Measurements from ENCODE around the gene ZNF710.

Gene ZNF710

GRCh38 chr15:90040618-90041017 is 39.5 kb downstream of the ZNF710 start:
- DNase-seq, result no peak

- DNase-seq, result no peak
Measured at GRCh38 chr15:90042356-90042755, 41.2 kb downstream of the ZNF710 start.

DNA sequence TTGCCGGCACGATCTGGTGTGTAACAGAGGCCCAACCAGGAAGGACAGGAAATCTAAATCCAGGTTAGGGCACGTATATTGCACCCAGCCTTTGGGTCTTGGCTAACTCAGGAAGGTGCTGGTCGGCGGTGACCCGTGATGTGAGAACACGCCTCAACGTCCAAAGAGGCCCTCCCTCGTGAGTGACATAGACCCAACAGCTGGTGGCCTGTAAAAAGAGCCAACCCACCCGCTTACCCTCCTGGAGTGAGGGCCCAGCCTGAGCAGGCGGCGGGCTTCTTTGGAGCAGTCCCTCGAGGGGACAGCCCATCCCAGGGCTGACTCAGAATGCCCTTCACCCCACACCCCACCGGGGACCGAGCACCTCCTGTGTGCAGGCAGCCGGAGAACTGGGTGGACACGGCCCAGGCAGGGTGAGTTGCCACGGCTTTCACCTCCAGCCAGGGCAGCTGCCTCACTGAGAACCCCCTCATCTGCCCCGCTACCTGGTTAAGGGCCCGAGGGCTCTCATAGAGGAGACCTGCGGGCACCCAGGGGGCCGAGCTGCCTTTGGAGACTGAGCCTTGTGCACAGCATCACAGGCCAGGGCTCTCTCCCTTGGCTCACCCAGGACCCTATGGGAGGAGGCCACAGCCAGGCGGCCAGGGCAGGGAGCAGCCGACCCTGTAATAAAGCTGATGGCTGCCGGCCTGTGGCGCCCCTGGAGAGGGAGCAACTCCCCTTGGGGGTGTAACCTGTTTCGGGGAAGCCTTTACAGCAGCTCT is 41.8 kb downstream of the ZNF710 start:
- no peak for DNase-seq

DNA sequence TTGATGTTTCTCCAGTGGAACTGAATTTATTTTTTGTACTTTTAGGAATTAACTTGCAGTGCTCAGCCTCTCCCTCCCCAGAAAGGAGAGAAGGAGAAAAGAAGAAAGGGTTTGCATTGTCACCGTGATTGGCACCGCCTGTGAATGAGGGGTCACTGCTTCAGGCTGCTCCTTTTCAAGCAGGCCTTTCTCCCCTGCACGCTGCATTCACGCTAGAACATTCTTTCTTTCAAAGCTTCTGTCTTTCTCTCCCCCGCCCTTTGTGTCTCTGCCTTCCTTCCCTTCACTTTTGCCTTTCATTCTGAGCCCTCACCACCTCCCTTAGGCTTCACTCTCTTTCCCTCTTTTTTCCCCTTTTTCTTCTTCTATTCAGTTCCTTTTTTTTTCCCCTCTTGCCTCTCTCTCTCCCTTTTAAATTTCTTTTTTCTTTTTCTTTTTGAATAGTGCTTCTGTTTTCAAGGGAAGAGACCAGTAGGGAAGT is 42.4 kb downstream of the ZNF710 start:
- DNase-seq, result no peak

DNA sequence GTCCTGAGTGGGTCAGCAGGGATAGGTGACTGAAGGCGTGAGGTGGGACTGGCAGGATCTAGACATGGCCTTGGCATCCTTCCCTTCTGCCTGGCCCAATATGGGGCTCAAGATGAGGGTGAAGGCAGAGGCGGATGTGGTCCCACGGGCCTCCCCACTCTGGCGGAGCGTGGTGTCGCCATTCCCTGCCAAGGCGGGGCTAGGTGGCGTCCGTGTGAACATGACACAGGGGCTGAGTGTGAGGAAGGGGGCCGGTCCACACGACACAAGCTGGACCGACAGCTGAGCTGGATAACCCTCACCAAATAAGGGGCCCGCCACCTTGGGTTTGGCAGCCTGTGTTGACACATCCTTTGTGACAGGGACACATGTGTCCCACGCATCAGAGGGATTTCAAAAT is 43.1 kb downstream of the ZNF710 start:
- DNase-seq, result no peak

- DNase-seq, result no peak
Measured at GRCh38 chr15:90044916-90045371, 43.8 kb downstream of the ZNF710 start.

- no peak for DNase-seq
Measured at GRCh38 chr15:90046289-90046688, 45.2 kb downstream of the ZNF710 start.

DNA sequence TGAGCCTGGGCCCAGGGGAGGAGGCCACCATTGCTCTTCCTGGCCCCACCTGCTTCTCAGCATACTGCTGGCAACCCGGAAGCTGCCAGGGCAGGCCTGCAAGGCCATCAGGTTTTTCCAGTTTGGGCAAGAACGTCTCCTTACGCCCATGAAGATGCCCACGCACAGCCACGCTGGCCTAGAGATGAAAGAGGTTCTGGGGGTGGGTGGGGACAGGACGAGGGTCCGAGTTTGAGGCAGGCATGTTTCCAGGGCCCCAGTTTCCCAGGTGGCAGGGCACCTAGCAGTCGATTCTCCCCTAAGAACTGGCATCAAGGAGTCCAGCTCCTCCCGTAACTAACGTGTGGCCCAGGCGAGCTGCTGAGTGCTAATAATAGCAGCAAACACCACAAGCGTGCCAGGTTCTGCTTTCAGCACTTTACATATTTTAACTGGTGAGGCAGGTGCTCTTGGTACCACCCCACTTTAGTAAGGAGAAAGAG is 45.8 kb downstream of the ZNF710 start:
- no peak for DNase-seq

GRCh38 chr15:90047956-90048575 is 46.9 kb downstream of the ZNF710 start:
- DNase-seq, result no peak

DNA sequence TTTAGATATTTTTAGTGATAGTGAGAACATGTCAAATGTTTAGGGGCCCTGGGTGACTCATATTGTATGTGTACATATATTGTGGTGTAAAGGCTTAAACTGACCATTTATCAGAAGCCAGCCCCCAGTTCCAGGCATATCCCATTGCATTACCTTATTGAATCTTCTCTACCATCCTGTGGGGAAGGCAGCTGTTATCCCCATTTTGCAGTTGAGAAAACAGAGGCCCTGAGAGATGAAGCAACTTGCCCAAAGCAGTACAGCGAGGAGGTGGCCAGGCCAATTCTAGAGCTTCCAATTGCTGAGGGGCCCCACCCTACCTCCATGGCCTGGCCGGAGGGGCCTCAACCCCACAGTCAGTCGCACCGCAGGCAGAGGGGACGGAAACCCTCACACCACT is 47.9 kb downstream of the ZNF710 start:
- no peak for DNase-seq

DNA sequence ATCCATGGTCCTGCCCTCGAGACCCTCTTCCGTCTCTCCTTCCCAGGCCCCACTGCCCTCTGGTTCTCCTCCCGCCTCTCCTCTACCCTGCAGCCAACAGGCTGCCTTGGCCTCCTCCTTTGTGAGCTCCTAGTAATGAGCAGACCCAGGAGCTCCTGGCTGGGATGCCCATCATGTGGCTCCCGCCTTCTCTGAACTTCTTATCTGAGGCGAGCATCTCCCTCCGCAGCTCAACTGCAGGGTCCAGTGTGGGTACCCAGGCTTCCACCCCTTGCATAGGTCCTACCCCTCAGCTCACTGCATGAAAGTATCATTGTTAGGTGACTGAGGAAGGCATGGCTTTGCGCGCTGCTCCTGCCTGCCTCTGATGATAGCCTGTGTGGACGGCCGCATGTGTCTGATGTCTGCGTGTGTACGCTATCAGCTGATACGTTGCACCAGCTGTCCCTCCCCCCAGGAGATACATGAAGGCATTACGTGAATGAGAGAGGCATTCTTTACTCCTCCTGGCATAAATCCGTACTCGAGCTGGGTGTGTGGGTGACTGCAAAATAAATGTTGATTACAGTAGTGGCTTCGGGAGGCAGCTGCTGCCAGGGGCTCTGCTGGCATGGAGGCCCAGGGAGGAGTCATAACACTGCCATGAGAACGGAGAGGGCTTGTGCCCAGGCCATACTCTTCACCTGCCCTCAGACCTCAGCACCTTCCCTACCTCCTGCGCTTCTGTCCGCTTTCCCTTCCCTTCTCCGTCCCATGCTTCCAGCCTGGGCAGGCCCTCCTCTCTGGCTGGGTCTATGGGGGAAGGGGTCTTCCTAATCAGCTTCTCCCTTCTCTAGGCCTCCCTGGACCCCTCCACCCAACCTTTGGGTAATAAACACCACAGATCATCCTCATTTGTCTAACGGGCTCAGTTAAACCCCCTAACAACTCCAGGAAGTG is 48.8 kb downstream of the ZNF710 start:
- no peak for DNase-seq

- DNase-seq, result no peak
Measured at GRCh38 chr15:90051874-90052273, 50.8 kb downstream of the ZNF710 start.

- DNase-seq, result no peak
Measured at GRCh38 chr15:90053685-90054466, 52.8 kb downstream of the ZNF710 start.

DNA sequence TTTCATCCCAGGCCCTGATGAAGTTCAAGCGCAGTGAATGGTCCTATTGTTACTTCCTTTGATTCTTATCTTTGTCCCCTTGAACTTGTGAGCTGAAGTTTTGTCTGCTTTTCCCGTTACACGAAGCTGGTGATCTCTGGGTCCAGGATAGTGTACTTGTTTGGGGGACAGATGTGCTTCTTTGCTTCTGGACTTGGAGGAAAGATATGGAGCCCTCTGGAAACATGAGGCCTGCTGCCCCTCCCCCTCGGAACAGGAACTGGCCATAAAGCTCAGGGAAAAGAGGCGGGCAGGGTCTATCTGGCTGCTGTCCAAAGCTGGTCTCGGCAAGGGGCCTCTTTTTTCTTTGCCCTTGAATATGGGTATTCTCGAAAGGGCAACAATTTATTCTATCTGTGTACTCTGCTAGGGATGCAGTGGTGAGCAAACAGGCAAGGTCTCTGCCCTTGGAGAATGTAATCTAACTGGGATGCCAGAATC is 53.5 kb downstream of the ZNF710 start:
- DNase-seq, result no peak

GRCh38 chr15:90055182-90055581 is 54.1 kb downstream of the ZNF710 start:
- DNase-seq, result no peak

GRCh38 chr15:90056529-90056928 is 55.4 kb downstream of the ZNF710 start:
- no peak for DNase-seq

DNA sequence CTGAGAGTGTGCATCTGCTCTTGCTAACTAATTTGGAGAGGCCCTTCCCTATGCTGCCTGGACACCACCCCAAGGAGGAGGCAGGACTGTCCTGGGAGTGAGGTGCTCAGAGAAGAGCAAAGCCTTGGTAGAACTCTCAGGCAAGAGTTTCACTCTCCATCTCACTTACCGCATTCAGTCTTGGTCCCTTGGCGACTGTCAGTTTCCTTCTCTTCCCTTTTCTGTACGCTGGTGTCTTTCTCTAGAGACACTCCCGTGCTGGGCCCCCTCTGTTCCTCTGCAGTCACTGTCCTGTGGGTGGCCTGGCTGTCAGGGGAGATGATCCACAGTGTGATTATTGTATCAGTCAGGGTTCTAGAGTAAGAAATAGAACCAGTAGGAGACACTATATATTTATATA is 57.2 kb downstream of the ZNF710 start:
- no peak for DNase-seq

GRCh38 chr15:90058775-90059174 is 57.7 kb downstream of the ZNF710 start:
- DNase-seq, result no peak

- peak; percentile 74 for DNase-seq
Measured at GRCh38 chr15:90059208-90059985, 58.3 kb downstream of the ZNF710 start.

- DNase-seq, result no peak
Measured at GRCh38 chr15:90060797-90061196, 59.7 kb downstream of the ZNF710 start.

DNA sequence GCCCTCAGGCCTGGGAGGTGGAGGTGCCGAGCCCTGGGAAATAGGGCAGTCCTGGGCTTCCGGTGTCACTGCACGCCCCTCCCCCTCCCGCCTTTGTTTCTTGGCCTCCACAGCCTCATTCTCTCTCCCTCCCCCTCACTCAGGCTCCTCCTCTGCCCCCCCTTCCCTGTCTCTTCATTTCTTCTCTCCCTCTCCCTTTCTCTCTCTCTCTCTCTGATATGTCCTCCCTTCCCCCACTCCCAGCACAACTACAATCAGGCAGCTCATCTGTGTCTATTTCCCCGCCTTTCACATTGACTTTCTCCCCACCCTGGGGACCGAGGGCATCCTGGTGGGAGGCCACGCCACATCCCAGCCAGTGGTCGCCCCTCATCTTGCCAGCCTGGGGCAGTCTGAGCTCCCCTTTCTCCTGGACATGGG is 60.9 kb downstream of the ZNF710 start:
- peak; percentile 32 to 41 for DNase-seq

Measured in stimulated activated CD4-positive, alpha-beta T cell treated with anti-CD3 and anti-CD28 coated beads, Interleukin-2, amount 100 ng/mL, for 48 hours (primary cell).